Measurements from ENCODE around the gene ILK.

ILK gene

GRCh38 chr11:6568191-6568918, 35.2 kb upstream of the ILK start:
- no peaks in the 10 kb centered on the region for H3K9me3 Mint-ChIP-seq
- H3K4me1 Mint-ChIP-seq = no peaks in the 10 kb centered on the region
- peaks cover 13% of the 10 kb centered on the region for H3K36me3 Mint-ChIP-seq (ENCODE audit: low read depth)
- H3K27ac Mint-ChIP-seq = no peak overlapping the region
- DNase-seq (no peak), ATAC-seq (no peak)
- no peak overlapping the region for H3K4me3 Mint-ChIP-seq
- no peaks in the 10 kb centered on the region for H3K27me3 Mint-ChIP-seq

DNA sequence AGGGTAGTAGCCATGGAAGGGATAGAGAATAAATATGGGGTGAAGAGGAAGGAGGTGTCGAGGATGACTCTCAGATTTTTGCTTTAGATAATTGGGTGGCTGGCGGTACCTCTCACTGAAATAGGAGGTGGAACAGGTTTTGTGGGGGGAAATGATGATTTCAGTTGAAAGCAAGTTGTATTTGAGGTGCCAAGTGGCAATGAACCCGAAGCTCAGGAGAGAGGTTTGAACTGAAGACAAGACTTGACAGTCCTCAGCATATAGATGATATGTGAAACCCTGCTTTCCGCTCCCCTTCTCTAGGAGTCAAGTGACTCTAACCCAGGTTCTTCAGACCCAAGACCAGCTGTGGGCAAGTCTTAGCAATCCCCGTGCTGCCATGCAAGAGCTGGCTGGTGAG, 33.9 kb upstream of the ILK start:
- no peak for ATAC-seq
- Mint-ChIP-seq H3K27ac (peak overlapping the region; percentile 17), H3K4me1 (no peaks in the 10 kb centered on the region), H3K9me3 (no peaks in the 10 kb centered on the region), H3K4me3 (no peak overlapping the region), H3K36me3 (ENCODE audit: low read depth) (peaks cover 13% of the 10 kb centered on the region), H3K27me3 (no peaks in the 10 kb centered on the region)
- DNase-seq = no peak

DNA sequence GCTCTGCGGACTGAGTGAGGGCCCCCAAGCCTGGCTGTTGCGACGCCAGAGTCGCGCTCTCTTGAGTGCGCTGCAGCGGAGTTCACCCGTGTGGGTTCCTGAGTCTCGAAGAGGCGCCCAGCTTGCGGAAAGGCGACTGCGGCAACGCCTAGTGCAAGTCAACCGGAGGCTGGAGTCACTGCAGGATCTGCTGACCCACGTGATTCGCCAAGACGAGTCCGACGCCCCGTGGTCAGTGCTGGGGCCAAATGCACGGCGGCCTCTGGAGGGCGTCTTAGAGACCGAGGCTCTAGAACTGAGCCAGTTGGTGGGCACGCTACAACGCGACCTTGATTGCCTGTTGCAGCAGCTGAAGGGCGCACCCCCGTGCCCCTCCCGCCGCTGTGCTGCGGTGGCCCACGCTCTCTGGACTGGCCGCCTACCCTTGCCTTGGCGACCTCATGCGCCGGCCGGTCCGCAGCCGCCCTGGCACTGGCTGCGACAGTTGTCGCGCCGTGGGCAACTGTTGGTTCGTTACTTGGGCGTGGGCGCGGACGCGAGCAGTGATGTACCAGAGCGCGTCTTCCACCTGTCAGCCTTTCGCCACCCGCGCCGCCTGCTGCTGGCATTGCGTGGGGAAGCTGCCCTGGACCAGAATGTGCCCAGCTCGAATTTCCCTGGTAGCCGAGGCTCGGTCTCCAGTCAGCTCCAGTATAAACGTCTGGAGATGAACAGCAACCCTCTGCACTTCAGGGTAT, 32.7 kb upstream of the ILK start:
- ATAC-seq (no peak), DNase-seq (no peak)
- H3K4me1 Mint-ChIP-seq = no peaks in the 10 kb centered on the region
- no peaks in the 10 kb centered on the region for H3K27me3 Mint-ChIP-seq
- H3K9me3 Mint-ChIP-seq = no peaks in the 10 kb centered on the region
- no peak overlapping the region for H3K4me3 Mint-ChIP-seq
- H3K36me3 Mint-ChIP-seq (ENCODE audit: low read depth) = peaks cover 13% of the 10 kb centered on the region
- no peak overlapping the region for H3K27ac Mint-ChIP-seq

DNA sequence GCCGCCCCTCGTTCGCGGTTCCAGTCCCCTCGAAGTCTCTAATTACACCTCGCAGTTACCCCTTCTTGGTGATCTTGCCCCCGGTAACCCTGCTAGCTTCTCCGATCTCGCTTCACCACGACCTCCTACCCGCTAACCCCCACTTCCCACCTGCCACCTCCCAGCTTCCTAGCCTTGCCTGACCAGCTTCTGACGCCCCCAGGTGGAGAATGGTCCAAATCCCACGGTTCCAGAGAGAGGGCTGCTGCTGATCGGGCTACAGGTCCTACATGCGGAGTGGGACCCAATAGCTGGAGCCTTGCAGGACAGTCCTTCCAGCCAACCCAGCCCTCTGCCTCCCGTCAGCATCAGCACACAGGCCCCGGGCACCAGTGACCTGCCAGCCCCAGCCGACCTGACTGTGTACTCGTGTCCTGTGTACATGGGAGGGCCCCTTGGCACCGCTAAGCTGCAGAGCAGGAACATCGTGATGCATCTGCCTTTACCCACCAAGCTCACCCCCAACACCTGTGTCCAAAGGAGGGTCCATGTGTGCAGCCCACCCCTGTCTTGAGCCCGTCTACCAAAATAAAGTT, 32.1 kb upstream of the ILK start:
- Mint-ChIP-seq H3K27me3 (no peaks in the 10 kb centered on the region), H3K36me3 (ENCODE audit: low read depth) (peaks cover 13% of the 10 kb centered on the region), H3K4me1 (no peaks in the 10 kb centered on the region), H3K4me3 (no peak overlapping the region), H3K9me3 (no peaks in the 10 kb centered on the region), H3K27ac (no peak overlapping the region)
- no peak for ATAC-seq
- no peak for DNase-seq

DNA sequence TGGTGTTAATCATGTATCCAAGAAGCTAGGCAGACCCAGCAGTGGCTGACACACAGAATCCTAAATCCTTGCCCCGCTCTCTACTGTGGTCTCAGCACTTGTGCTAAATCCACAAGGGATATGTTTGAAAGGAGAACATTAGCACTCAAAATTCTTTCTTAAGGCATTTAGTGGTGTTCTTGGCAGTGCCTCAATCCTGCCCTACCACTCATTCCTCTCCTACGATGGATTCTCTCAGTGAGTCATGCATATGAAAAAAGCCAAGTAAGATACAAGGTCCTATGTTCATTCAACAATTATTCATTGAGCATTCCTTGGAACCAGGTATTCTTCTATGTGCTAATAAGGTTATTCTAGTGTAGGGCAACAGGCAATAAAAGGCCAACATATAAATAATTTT, 31.4 kb upstream of the ILK start:
- no peak overlapping the region for H3K27ac Mint-ChIP-seq
- no peaks in the 10 kb centered on the region for H3K9me3 Mint-ChIP-seq
- no peaks in the 10 kb centered on the region for H3K27me3 Mint-ChIP-seq
- H3K4me1 Mint-ChIP-seq = no peaks in the 10 kb centered on the region
- no peak overlapping the region for H3K4me3 Mint-ChIP-seq
- peaks cover 13% of the 10 kb centered on the region for H3K36me3 Mint-ChIP-seq (ENCODE audit: low read depth)
- DNase-seq (no peak), ATAC-seq (no peak)

- H3K9me3 Mint-ChIP-seq = no peaks in the 10 kb centered on the region
- no peak overlapping the region for H3K4me3 Mint-ChIP-seq
- no peak for DNase-seq
- ATAC-seq = no peak
- no peaks in the 10 kb centered on the region for H3K27me3 Mint-ChIP-seq
- peaks cover 10% of the 10 kb centered on the region for H3K36me3 Mint-ChIP-seq (ENCODE audit: low read depth)
- no peaks in the 10 kb centered on the region for H3K4me1 Mint-ChIP-seq
- no peak overlapping the region for H3K27ac Mint-ChIP-seq
These were observed 28.5 kb upstream of the ILK start for GRCh38 chr11:6574816-6575715.

- H3K36me3 Mint-ChIP-seq (ENCODE audit: low read depth) = peaks cover 19% of the 10 kb centered on the region
- no peak overlapping the region for H3K4me3 Mint-ChIP-seq
- no peaks in the 10 kb centered on the region for H3K9me3 Mint-ChIP-seq
- H3K27me3 Mint-ChIP-seq = no peaks in the 10 kb centered on the region
- no peaks in the 10 kb centered on the region for H3K4me1 Mint-ChIP-seq
- no peak overlapping the region for H3K27ac Mint-ChIP-seq
- ATAC-seq = no peak
- no peak for DNase-seq
These were observed 26.9 kb upstream of the ILK start for GRCh38 chr11:6576471-6577373.

DNA sequence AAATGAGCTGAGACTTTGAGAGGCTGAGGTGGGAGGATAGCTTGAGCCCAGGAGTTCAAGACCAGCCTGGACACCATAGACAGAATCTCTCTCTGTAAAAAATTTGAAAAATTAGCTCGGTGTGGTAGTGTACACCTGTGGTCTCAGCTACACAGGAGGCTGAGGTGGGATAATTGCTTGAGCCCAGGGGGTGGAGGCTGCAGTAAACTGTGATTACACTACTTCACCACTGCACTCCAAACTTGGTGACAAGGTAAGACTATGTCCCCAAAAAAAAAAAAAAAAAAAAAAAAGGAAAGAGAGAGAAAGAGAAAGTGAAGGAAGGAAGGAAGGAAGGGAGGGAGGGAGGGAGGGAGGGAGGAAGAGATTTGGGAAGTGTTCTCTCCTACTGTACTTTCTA, 25.4 kb upstream of the ILK start:
- Mint-ChIP-seq H3K4me1 (no peaks in the 10 kb centered on the region), H3K27me3 (no peaks in the 10 kb centered on the region), H3K4me3 (no peak overlapping the region), H3K36me3 (ENCODE audit: low read depth) (peaks cover 21% of the 10 kb centered on the region), H3K9me3 (peaks cover 7% of the 10 kb centered on the region), H3K27ac (no peak overlapping the region)
- DNase-seq (no peak), ATAC-seq (no peak)

- Mint-ChIP-seq H3K4me3 (no peak overlapping the region), H3K9me3 (peaks cover 22% of the 10 kb centered on the region), H3K27ac (no peak overlapping the region), H3K27me3 (no peaks in the 10 kb centered on the region), H3K4me1 (no peaks in the 10 kb centered on the region), H3K36me3 (ENCODE audit: low read depth) (peaks cover 37% of the 10 kb centered on the region)
- DNase-seq (no peak), ATAC-seq (no peak)
These were observed 23.9 kb upstream of the ILK start for GRCh38 chr11:6579681-6580080.

DNA sequence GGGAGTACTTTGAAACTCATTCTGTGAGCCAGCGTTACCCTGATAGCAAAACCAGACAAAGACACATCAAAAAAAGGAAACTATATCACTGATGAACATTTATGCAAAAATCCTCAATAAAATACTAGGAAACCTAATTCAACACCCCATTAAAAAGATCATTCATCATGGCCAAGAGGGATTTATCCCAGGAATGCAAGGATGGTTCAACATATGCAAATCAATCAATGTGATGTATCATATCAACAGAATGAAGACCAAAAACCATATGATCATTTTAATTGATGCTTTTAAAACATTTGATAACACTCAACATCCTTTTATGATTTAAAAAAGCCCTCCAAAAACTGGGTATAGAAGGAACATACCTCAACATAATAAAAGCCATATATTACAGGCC, 20.0 kb upstream of the ILK start:
- H3K9me3 Mint-ChIP-seq = peaks cover 27% of the 10 kb centered on the region
- peaks cover 49% of the 10 kb centered on the region for H3K36me3 Mint-ChIP-seq (ENCODE audit: low read depth)
- DNase-seq = no peak

GRCh38 chr11:6584528-6584927, 19.0 kb upstream of the ILK start:
- H3K4me1 Mint-ChIP-seq = no peaks in the 10 kb centered on the region
- ATAC-seq = no peak
- no peaks in the 10 kb centered on the region for H3K27me3 Mint-ChIP-seq
- H3K4me3 Mint-ChIP-seq = no peak overlapping the region
- no peak overlapping the region for H3K27ac Mint-ChIP-seq
- H3K36me3 Mint-ChIP-seq (ENCODE audit: low read depth) = peaks cover 49% of the 10 kb centered on the region
- DNase-seq = no peak
- peaks cover 27% of the 10 kb centered on the region for H3K9me3 Mint-ChIP-seq

More for the DNA sequence above, 20.0 kb upstream of the ILK start:
- Mint-ChIP-seq H3K27ac (no peak overlapping the region), H3K27me3 (no peaks in the 10 kb centered on the region), H3K4me1 (no peaks in the 10 kb centered on the region), H3K4me3 (no peak overlapping the region)
- ATAC-seq = no peak

GRCh38 chr11:6586434-6587359, 16.9 kb upstream of the ILK start:
- H3K27ac Mint-ChIP-seq = no peak overlapping the region
- no peak overlapping the region for H3K4me3 Mint-ChIP-seq
- peaks cover 27% of the 10 kb centered on the region for H3K9me3 Mint-ChIP-seq
- DNase-seq = no peak
- peaks cover 48% of the 10 kb centered on the region for H3K36me3 Mint-ChIP-seq (ENCODE audit: low read depth)
- peak; percentile 20 for ATAC-seq
- no peaks in the 10 kb centered on the region for H3K27me3 Mint-ChIP-seq
- H3K4me1 Mint-ChIP-seq = no peaks in the 10 kb centered on the region

- Mint-ChIP-seq H3K4me3 (no peak overlapping the region), H3K9me3 (peaks cover 27% of the 10 kb centered on the region), H3K36me3 (ENCODE audit: low read depth) (peaks cover 47% of the 10 kb centered on the region), H3K27ac (no peak overlapping the region), H3K4me1 (no peaks in the 10 kb centered on the region), H3K27me3 (no peaks in the 10 kb centered on the region)
- no peak for DNase-seq
- no peak for ATAC-seq
These were observed 16.1 kb upstream of the ILK start for GRCh38 chr11:6587360-6587953.

Measured in activated naive CD8-positive, alpha-beta T cell treated with anti-CD3 and anti-CD28 coated beads, Interleukin-2, amount 50 U/mL, for 24 hours (primary cell).